ENCODE data around the gene HOXB4. TPM values are rescaled to one million over a fixed set of nuclear protein-coding genes. Genes with fewer than 3 reads are reported as not detected.

Gene HOXB4
- total RNA-seq, 1 donor from 2014 or later: 39.2 TPM

- Mint-ChIP-seq H3K9me3 (no peaks in the 10 kb centered on the region), H3K4me1 (peaks cover 56% of the 10 kb centered on the region), H3K4me3 (peak overlapping the region; percentile 90), H3K27ac (peak overlapping the region; percentile 100), H3K36me3 (peaks cover 22% of the 10 kb centered on the region), H3K27me3 (ENCODE audit: low read depth) (no peaks in the 10 kb centered on the region)
- DNase-seq (ENCODE audit: low spot score in 2 of 2, unreplicated experiment in 2 of 2): peak; percentile 81 to 96
- TF ChIP-seq, protein P1, sequence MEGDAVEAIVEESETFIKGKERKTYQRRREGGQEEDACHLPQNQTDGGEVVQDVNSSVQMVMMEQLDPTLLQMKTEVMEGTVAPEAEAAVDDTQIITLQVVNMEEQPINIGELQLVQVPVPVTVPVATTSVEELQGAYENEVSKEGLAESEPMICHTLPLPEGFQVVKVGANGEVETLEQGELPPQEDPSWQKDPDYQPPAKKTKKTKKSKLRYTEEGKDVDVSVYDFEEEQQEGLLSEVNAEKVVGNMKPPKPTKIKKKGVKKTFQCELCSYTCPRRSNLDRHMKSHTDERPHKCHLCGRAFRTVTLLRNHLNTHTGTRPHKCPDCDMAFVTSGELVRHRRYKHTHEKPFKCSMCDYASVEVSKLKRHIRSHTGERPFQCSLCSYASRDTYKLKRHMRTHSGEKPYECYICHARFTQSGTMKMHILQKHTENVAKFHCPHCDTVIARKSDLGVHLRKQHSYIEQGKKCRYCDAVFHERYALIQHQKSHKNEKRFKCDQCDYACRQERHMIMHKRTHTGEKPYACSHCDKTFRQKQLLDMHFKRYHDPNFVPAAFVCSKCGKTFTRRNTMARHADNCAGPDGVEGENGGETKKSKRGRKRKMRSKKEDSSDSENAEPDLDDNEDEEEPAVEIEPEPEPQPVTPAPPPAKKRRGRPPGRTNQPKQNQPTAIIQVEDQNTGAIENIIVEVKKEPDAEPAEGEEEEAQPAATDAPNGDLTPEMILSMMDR (IDR thresholded peaks at IDR 0.05; ENCODE audit: unreplicated experiment): peak; percentile 94
Measured at GRCh38 chr17:48593840-48594537, 15.8 kb upstream of the HOXB4 start.

- TF ChIP-seq, protein P1 (IDR thresholded peaks at IDR 0.05; ENCODE audit: unreplicated experiment): no peak
- Mint-ChIP-seq H3K4me1 (peaks cover 49% of the 10 kb centered on the region), H3K9me3 (no peaks in the 10 kb centered on the region), H3K36me3 (peaks cover 22% of the 10 kb centered on the region), H3K4me3 (peak within 1 kb of the TSS; percentile 90), H3K27ac (peak within 1 kb of the TSS; percentile 100), H3K27me3 (ENCODE audit: low read depth) (no peaks in the 10 kb centered on the region)
- DNase-seq (ENCODE audit: low spot score in 2 of 2, unreplicated experiment in 2 of 2): peak in 1 of 2 experiments; percentile 67
Measured at GRCh38 chr17:48593126-48593829, 15.1 kb upstream of the HOXB4 start, which contains the start of gene HOXB5. Gene HOXB5, minus strand, starts transcription at chr17:48593779. Its CDS starts 97 bp downstream, at chr17:48593682.

DNA sequence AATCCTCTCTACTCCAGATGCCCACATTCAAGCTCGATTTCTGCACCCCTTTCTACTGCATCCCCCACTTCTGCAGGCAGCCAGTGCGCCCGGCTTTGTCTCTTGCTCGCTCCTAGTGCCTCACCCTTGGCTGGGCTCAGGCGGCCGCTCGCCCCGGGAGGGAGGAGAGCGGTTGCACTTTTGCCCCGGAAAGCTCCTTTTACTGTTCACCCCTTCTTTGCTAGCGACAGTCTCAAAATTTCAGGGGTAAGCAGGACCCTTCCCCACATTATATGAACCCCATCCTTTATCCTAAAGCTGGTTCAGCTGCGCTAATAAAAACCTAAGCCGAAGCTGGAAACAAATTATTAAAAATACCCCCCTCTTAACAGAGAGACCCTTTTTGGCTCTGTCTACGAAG lies 14.4 kb upstream of the HOXB4 start:
- no peak for DNase-seq (ENCODE audit: low spot score in 2 of 2, unreplicated experiment in 2 of 2)
- TF ChIP-seq, protein P1 (IDR thresholded peaks at IDR 0.05; ENCODE audit: unreplicated experiment): no peak
- H3K4me1 Mint-ChIP-seq: peaks cover 48% of the 10 kb centered on the region
- H3K27ac Mint-ChIP-seq: peak overlapping the region; percentile 100
- H3K9me3 Mint-ChIP-seq: no peaks in the 10 kb centered on the region
- peaks cover 26% of the 10 kb centered on the region for H3K36me3 Mint-ChIP-seq
- no peaks in the 10 kb centered on the region for H3K27me3 Mint-ChIP-seq (ENCODE audit: low read depth)
- H3K4me3 Mint-ChIP-seq: peak overlapping the region; percentile 90

GRCh38 chr17:48592057-48592514 lies 13.9 kb upstream of the HOXB4 start:
- H3K4me1 Mint-ChIP-seq: peaks cover 52% of the 10 kb centered on the region
- H3K27me3 Mint-ChIP-seq (ENCODE audit: low read depth): no peaks in the 10 kb centered on the region
- TF ChIP-seq, protein P1 (IDR thresholded peaks at IDR 0.05; ENCODE audit: unreplicated experiment): no peak
- no peaks in the 10 kb centered on the region for H3K9me3 Mint-ChIP-seq
- H3K27ac Mint-ChIP-seq: peak overlapping the region; percentile 100
- DNase-seq (ENCODE audit: low spot score in 2 of 2, unreplicated experiment in 2 of 2): no peak
- H3K4me3 Mint-ChIP-seq: peak overlapping the region; percentile 90
- H3K36me3 Mint-ChIP-seq: peaks cover 30% of the 10 kb centered on the region

- Mint-ChIP-seq H3K4me1 (peaks cover 53% of the 10 kb centered on the region), H3K9me3 (no peaks in the 10 kb centered on the region), H3K36me3 (peaks cover 33% of the 10 kb centered on the region), H3K27ac (peak overlapping the region; percentile 100), H3K4me3 (peak overlapping the region; percentile 90), H3K27me3 (ENCODE audit: low read depth) (no peaks in the 10 kb centered on the region)
- TF ChIP-seq, protein P1 (IDR thresholded peaks at IDR 0.05; ENCODE audit: unreplicated experiment): no peak
- no peak for DNase-seq (ENCODE audit: low spot score in 2 of 2, unreplicated experiment in 2 of 2)
Measured at GRCh38 chr17:48591255-48592056, 13.3 kb upstream of the HOXB4 start.
